Effector CD4-positive, alpha-beta T cell (primary cell): ENCODE data around the gene COQ8B.
"Not testable (repeated sequence)": the region's sequence is repeated elsewhere in the genome, so short reads cannot be mapped to it uniquely, and the experiment has no call there.

ENCODE experiments used
- DNase-seq: peaks from one replicate; pipeline ENCODE4 v3.0.0-alpha.2; 2020

Gene COQ8B

GRCh38 chr19:40741527-40742390 is 25.1 kb upstream of the COQ8B start:
- DNase-seq: no peak

GRCh38 chr19:40740747-40741146 is 24.1 kb upstream of the COQ8B start:
- no peak for DNase-seq

- DNase-seq: no peak
These were observed 23.4 kb upstream of the COQ8B start for GRCh38 chr19:40739871-40740703.

GRCh38 chr19:40739030-40739839 is 22.5 kb upstream of the COQ8B start:
- no peak for DNase-seq

GRCh38 chr19:40737102-40737644 is 20.5 kb upstream of the COQ8B start:
- no peak for DNase-seq

GRCh38 chr19:40736661-40737060 is 20.0 kb upstream of the COQ8B start:
- no peak for DNase-seq

GRCh38 chr19:40735013-40735771 is 18.5 kb upstream of the COQ8B start:
- no peak for DNase-seq

- DNase-seq: no peak
These were observed 16.5 kb upstream of the COQ8B start for GRCh38 chr19:40733149-40733548.

GRCh38 chr19:40732304-40732703 is 15.6 kb upstream of the COQ8B start:
- not testable (repeated sequence) for DNase-seq

GRCh38 chr19:40730065-40730464 is 13.4 kb upstream of the COQ8B start:
- DNase-seq: not testable (repeated sequence)

GRCh38 chr19:40726279-40726678 is 9.6 kb upstream of the COQ8B start:
- DNase-seq: no peak

GRCh38 chr19:40724855-40725254 is 8.2 kb upstream of the COQ8B start:
- no peak for DNase-seq

GRCh38 chr19:40724315-40724714 is 7.6 kb upstream of the COQ8B start:
- DNase-seq: no peak

- DNase-seq: no peak
These were observed 7.1 kb upstream of the COQ8B start for GRCh38 chr19:40723661-40724254.

GRCh38 chr19:40721936-40722661 is 5.4 kb upstream of the COQ8B start:
- DNase-seq: no peak

GRCh38 chr19:40721140-40721486 is 4.4 kb upstream of the COQ8B start:
- no peak for DNase-seq

- no peak for DNase-seq
These were observed 2.8 kb upstream of the COQ8B start for GRCh38 chr19:40719414-40719894.

GRCh38 chr19:40718774-40719391 is 2.2 kb upstream of the COQ8B start:
- no peak for DNase-seq

- DNase-seq: no peak
These were observed 1.4 kb upstream of the COQ8B start for GRCh38 chr19:40717880-40718773.
